ENCODE data around the gene MRPL52. TPM values are rescaled to one million over a fixed set of nuclear protein-coding genes. Genes with fewer than 3 reads are reported as not detected.

Gene MRPL52
- total and polyA plus RNA-seq, 10 of the 15 experiments (the other 5 are each of a cell fraction or from before 2014, with no cell fraction given), result 51.7 to 541 (median 142) TPM

DNA sequence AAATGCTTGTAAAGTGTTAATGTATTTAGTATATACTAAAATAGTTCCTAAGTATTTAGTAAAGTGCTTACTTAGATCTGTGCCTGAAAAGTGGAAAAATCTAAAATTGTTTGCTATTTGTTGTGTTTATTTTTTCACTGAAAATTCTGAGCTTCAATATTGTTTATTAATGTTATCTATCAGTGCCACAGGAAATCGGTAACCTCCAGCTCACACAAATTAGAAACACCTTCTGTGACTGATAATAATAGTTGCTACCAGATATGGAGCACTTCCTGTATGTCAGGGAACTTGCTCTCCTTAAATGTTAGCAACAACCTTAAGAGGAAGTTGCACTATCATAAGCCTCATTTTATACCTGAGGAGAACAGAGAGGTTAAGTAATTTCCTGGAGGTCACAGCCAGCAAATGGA, 41.1 kb downstream of the MRPL52 start:
- CTCF ChIA-PET, result interaction anchor here (0.8 to 6.9 kb wide), 19 partner anchors 11 to 435 kb away, joined by 3 to 174 read pairs (median 7); partner anchors contain the start of genes DAD1, MRPL52, OXA1L and PRMT5
- H3K9me3 ChIP-seq (replicated peaks; ENCODE audit: control insufficient read depth, insufficient read depth, low read length), result no peaks in the 10 kb centered on the region
- H3K27ac ChIP-seq (ENCODE audit: control insufficient read depth, insufficient read depth), result peak overlapping the region; percentile 93
- H3K9ac ChIP-seq (ENCODE audit: control insufficient read depth, insufficient read depth, low read length), result peak overlapping the region; percentile 90
- peaks cover 8% of the 10 kb centered on the region for H3K4me1 ChIP-seq (ENCODE audit: control insufficient read depth, insufficient read depth, low read length)
- FAIRE-seq (no peak), DNase-seq (ENCODE audit: low read depth, low spot score) (no peak), ATAC-seq (peak; percentile 64)
- H4K20me1 ChIP-seq (ENCODE audit: control insufficient read depth, insufficient read depth), result no peaks in the 10 kb centered on the region
- SMC1A ChIA-PET (ENCODE audit: uncharacterized antibody, unreplicated experiment), result interaction anchor here (0.6 to 4.9 kb wide), 17 partner anchors 9 to 301 kb away, joined by 3 to 110 read pairs (median 5); partner anchors contain the start of genes DAD1, HAUS4 and REM2
- WGBS (ENCODE audit: insufficient coverage, insufficient replicate concordance, low lambda C conversion rate, missing lambda C conversion rate), result 0% methylated on average over 1 of the region's 1 CpG
- peaks cover 18% of the 10 kb centered on the region for H3K79me2 ChIP-seq (ENCODE audit: control insufficient read depth, insufficient read depth, low read length)
- RAD21 ChIA-PET (ENCODE audit: unreplicated experiment), result interaction anchor here (0.5 to 6.4 kb wide), 19 partner anchors 11 to 393 kb away, joined by 3 to 56 read pairs (median 4); partner anchors contain the start of genes ABHD4, OXA1L and RBM23
- in situ Hi-C loops (cut with MboI) (no loop called here), intact Hi-C loops (cut with micrococcal nuclease; ENCODE audit: unreplicated experiment) (loop anchor here (1.0 to 5.0 kb wide), 2 partner anchors 16 to 46 kb away; partner anchors contain the start of gene RBM23)
- H3K4me2 ChIP-seq (ENCODE audit: control insufficient read depth, insufficient read depth), result peak overlapping the region; percentile 93
- peak overlapping the region; percentile 74; the same call in 1 of the 2 replicates for H3K4me3 ChIP-seq
- H3K27me3 ChIP-seq (replicated peaks in 1 of 2; ENCODE audit: control insufficient read depth in 2 of 2, insufficient read depth in 2 of 2, low read length in 1 of 2), result no peaks in the 10 kb centered on the region
- BruUV-seq (replicated peaks), result no TSS peak
- POLR2A ChIA-PET, result interaction anchor here (0.5 to 3.9 kb wide), 20 partner anchors 10 to 311 kb away, joined by 3 to 45 read pairs (median 3); partner anchors contain the start of genes DAD1, PRMT5, RBM23 and REM2
- peak overlapping the region; percentile 49; the same call in 1 of the 2 replicates for H2AFZ ChIP-seq (ENCODE audit: control insufficient read depth, low read depth, low read length)
- peaks cover 11 to 14% of the 10 kb centered on the region in 2 experiments for H3K36me3 ChIP-seq (ENCODE audit: control insufficient read depth in 2 of 2, insufficient read depth in 2 of 2, low read length in 1 of 2)
- no peak for TF ChIP-seq CBX5 (IDR thresholded peaks at IDR 0.05; ENCODE audit: low read depth)
- TF ChIP-seq, protein P1, sequence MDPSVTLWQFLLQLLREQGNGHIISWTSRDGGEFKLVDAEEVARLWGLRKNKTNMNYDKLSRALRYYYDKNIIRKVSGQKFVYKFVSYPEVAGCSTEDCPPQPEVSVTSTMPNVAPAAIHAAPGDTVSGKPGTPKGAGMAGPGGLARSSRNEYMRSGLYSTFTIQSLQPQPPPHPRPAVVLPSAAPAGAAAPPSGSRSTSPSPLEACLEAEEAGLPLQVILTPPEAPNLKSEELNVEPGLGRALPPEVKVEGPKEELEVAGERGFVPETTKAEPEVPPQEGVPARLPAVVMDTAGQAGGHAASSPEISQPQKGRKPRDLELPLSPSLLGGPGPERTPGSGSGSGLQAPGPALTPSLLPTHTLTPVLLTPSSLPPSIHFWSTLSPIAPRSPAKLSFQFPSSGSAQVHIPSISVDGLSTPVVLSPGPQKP (IDR thresholded peaks at IDR 0.05; ENCODE audit: low read depth, low read length), result peak; percentile 95
- no peak for TF ChIP-seq BRCA1 (IDR thresholded peaks at IDR 0.05; ENCODE audit: low read depth, low read length)
- no peak for TF ChIP-seq ZNF207 (IDR thresholded peaks at IDR 0.05; ENCODE audit: borderline replicate concordance)
- no peak for TF ChIP-seq CEBPB (IDR thresholded peaks at IDR 0.05; ENCODE audit: borderline replicate concordance in 1 of 2, low read depth in 2 of 2, low read length in 2 of 2)
- TF ChIP-seq IKZF2 (IDR thresholded peaks at IDR 0.05), result no peak
- peak; percentile 8; the same call in 1 of the 2 replicates for TF ChIP-seq TCF7 (IDR thresholded peaks at IDR 0.05; ENCODE audit: borderline replicate concordance)
- no peak for TF ChIP-seq SREBF1 (IDR thresholded peaks at IDR 0.05; ENCODE audit: low read length)
- no peak for TF ChIP-seq STAT3 (IDR thresholded peaks at IDR 0.05; ENCODE audit: low read depth, low read length)
- TF ChIP-seq HCFC1 (IDR thresholded peaks at IDR 0.05; ENCODE audit: low read length), result no peak
- TF ChIP-seq SIX5 (IDR thresholded peaks at IDR 0.05; ENCODE audit: low read depth, low read length, severe bottlenecking), result no peak
- TF ChIP-seq JUNB (IDR thresholded peaks at IDR 0.05), result peak; percentile 76
- TF ChIP-seq EP300 (IDR thresholded peaks at IDR 0.05; ENCODE audit: borderline replicate concordance in 1 of 2, control insufficient read depth in 1 of 2, low read depth in 2 of 2, low read length in 2 of 2), result 0 out of 4 replicates have a peak, but pooled peaks of 1 of the 2 experiments have one; percentile 26
- TF ChIP-seq ZNF24 (IDR thresholded peaks at IDR 0.05), result no peak
- TF ChIP-seq FOXM1 (IDR thresholded peaks at IDR 0.05; ENCODE audit: low read depth, low read length), result peak; percentile 72; the same call in 1 of the 2 replicates
- TF ChIP-seq HDAC6 (IDR thresholded peaks at IDR 0.05; ENCODE audit: unreplicated experiment), result no peak
- no peak for TF ChIP-seq ZNF217 (IDR thresholded peaks at IDR 0.05)
- TF ChIP-seq, protein P2, sequence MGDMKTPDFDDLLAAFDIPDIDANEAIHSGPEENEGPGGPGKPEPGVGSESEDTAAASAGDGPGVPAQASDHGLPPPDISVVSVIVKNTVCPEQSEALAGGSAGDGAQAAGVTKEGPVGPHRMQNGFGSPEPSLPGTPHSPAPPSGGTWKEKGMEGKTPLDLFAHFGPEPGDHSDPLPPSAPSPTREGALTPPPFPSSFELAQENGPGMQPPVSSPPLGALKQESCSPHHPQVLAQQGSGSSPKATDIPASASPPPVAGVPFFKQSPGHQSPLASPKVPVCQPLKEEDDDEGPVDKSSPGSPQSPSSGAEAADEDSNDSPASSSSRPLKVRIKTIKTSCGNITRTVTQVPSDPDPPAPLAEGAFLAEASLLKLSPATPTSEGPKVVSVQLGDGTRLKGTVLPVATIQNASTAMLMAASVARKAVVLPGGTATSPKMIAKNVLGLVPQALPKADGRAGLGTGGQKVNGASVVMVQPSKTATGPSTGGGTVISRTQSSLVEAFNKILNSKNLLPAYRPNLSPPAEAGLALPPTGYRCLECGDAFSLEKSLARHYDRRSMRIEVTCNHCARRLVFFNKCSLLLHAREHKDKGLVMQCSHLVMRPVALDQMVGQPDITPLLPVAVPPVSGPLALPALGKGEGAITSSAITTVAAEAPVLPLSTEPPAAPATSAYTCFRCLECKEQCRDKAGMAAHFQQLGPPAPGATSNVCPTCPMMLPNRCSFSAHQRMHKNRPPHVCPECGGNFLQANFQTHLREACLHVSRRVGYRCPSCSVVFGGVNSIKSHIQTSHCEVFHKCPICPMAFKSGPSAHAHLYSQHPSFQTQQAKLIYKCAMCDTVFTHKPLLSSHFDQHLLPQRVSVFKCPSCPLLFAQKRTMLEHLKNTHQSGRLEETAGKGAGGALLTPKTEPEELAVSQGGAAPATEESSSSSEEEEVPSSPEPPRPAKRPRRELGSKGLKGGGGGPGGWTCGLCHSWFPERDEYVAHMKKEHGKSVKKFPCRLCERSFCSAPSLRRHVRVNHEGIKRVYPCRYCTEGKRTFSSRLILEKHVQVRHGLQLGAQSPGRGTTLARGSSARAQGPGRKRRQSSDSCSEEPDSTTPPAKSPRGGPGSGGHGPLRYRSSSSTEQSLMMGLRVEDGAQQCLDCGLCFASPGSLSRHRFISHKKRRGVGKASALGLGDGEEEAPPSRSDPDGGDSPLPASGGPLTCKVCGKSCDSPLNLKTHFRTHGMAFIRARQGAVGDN (IDR thresholded peaks at IDR 0.05), result 0 out of 2 replicates have a peak, but pooled peaks have one; percentile 20
- peak; percentile 73 for TF ChIP-seq SPI1 (IDR thresholded peaks at IDR 0.05; ENCODE audit: borderline replicate concordance, insufficient read depth, low read depth, low read length)
- no peak for TF ChIP-seq ATF7 (IDR thresholded peaks at IDR 0.05; ENCODE audit: low read depth)
